AG04449 (cell line): ENCODE measurements around the gene CCKAR.

Experiments used
- CTCF ChIA-PET: fragments of 350-600 bp; formaldehyde crosslinking; extraction: SDS; loops from one replicate; lab custom pipeline; 2021; ENCODE audit warnings: antibody characterized with exemption; lab: Yijun Ruan, JAX
- POLR2A ChIA-PET: fragments of 400-600, 350-600 bp; formaldehyde crosslinking; extraction: SDS; loops from one replicate; lab custom pipeline; 2020; ENCODE audit warnings: antibody characterized with exemption, inconsistent platforms; lab: Yijun Ruan, JAX
- DNase-seq: peaks from one replicate; pipeline ENCODE4 v3.0.0-alpha.2; 2010; ENCODE audit warnings: low read depth, low spot score
- H3K4me3 ChIP-seq: 2 replicates; pipeline ENCODE4 v1.5.1; 2011; ENCODE audit warnings: low read depth, mild to moderate bottlenecking, control low read depth, low read length
- CTCF ChIP-seq: IDR thresholded peaks from one replicate; pipeline ENCODE4 v1.5.1; 2011; ENCODE audit warnings: mild to moderate bottlenecking, moderate library complexity, low read length, control low read depth, inconsistent platforms; ENCODE audit not compliant: insufficient read depth; ENCODE audit errors: missing control alignments

CCKAR gene, protein sequence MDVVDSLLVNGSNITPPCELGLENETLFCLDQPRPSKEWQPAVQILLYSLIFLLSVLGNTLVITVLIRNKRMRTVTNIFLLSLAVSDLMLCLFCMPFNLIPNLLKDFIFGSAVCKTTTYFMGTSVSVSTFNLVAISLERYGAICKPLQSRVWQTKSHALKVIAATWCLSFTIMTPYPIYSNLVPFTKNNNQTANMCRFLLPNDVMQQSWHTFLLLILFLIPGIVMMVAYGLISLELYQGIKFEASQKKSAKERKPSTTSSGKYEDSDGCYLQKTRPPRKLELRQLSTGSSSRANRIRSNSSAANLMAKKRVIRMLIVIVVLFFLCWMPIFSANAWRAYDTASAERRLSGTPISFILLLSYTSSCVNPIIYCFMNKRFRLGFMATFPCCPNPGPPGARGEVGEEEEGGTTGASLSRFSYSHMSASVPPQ

GRCh38 chr4:26490111-26490959 is at the start of gene CCKAR:
TSS of gene CCKAR (minus strand) at chr4:26490484. CDS start at chr4:26490267, 217 bp downstream.
- ChIA-PET POLR2A (interaction anchor here (0.6 kb wide), 1 partner anchor 606 kb away, joined by 3 read pairs; no protein-coding TSS in a partner anchor), CTCF (no interaction called here)
- no peak for DNase-seq
- no peak within 1 kb of the TSS for H3K4me3 ChIP-seq
- TF ChIP-seq CTCF, result no peak

GRCh38 chr4:26533685-26534084 is 43.4 kb upstream of the CCKAR start:
- CTCF ChIA-PET, result no interaction called here
- POLR2A ChIA-PET, result no interaction called here
- H3K4me3 ChIP-seq, result no peak overlapping the region
- no peak for DNase-seq
- TF ChIP-seq CTCF, result no peak

- POLR2A ChIA-PET, result no interaction called here
- CTCF ChIA-PET, result no interaction called here
- H3K4me3 ChIP-seq, result no peak overlapping the region
- no peak for DNase-seq
- TF ChIP-seq CTCF, result no peak
These were observed 41.3 kb upstream of the CCKAR start for GRCh38 chr4:26531491-26532116.

DNA sequence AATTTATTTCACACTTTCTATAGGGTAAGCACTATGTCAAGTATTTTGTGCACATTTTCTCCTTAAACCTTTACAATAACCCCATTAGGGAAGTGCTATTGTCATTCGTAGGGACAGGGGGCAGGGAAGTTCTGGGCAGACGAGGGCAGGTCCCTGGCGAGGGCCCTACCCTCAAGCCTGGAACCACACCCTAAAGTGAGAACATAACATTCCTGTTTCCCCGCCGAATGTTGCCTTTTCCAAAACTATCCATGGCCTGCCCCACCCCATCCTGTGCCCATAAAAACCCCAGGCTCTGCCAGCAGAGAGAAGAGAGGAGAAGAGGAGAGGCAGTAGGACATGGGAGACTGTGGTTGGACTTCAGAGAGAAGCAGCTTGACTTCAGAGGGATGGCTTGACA is 39.8 kb upstream of the CCKAR start:
- CTCF ChIA-PET, result interaction anchor here (1.0 kb wide), 1 partner anchor 20 kb away, joined by 3 read pairs; no protein-coding TSS in a partner anchor
- DNase-seq, result no peak
- POLR2A ChIA-PET, result no interaction called here
- H3K4me3 ChIP-seq, result no peak overlapping the region
- no peak for TF ChIP-seq CTCF

- DNase-seq, result no peak
- ChIA-PET CTCF (no interaction called here), POLR2A (no interaction called here)
- H3K4me3 ChIP-seq, result no peak overlapping the region
- TF ChIP-seq CTCF, result no peak
These were observed 39.2 kb upstream of the CCKAR start for GRCh38 chr4:26529479-26529878.

GRCh38 chr4:26525771-26526150 is 35.5 kb upstream of the CCKAR start:
- POLR2A ChIA-PET, result no interaction called here
- no peak for TF ChIP-seq CTCF
- CTCF ChIA-PET, result no interaction called here
- DNase-seq, result no peak
- H3K4me3 ChIP-seq, result no peak overlapping the region
